Renal pelvis (tissue), 4 donors: ENCODE data around the gene IPO11. TPM values are rescaled to one million over a fixed set of nuclear protein-coding genes. Genes with fewer than 3 reads are reported as not detected.
A peak's percentile ranks its signal among the peaks of the same experiment; 100 is the strongest.
"Not testable (repeated sequence)": the region's sequence is repeated elsewhere in the genome, so short reads cannot be mapped to it uniquely, and the experiment has no call there.

Experiments used
- DNase-seq: peaks from one replicate; pipeline ENCODE4 v3.0.0-alpha.2; 2013
- polyA plus RNA-seq, 3 donors: library from polyadenylated mRNA; unstranded; fragments of 120-200 nt; gene quantifications; one replicate each; pipeline ENCODE4 v1.2.1, GENCODE V29; 2013; ENCODE audit not compliant: insufficient read length in 3 of 3

IPO11 gene
- polyA plus RNA-seq, 3 donors: 34.2 to 35.4 (median 34.9) TPM

DNA sequence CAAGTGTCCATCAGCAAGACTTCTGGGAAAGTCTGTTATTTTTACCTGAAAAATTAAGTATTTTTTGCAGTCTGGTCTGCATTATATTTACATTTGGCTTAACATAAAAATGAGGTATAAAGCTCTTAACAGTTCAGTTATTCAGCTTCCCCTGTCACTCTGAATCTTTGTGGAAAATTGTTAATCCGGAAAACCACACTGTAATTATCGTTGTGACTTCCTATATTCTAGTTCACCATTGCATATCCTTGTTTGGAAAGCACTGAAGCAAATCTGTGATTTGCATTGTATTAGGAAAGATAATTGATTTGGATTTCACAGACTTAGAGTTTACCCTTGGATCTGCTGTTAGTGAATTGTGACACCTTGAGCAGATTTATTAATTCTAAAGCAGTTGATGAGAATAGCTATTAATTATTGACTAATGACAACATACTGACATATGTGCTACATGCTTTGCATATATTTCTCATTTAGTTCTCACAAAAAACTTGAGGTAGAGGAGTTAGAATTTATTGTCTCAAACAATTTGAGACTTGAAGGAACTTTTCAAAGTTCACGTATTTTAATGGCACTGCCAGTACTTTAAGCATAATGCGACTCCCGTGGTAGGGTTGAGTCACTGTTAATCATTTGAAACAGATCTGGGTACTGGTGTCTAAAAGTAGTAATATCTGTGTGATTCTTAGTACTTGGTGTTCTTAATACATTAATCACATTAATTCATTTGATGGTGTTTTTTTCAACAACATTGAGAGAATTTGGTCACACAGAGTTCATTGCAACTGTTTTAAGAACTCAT, 94.3 kb downstream of the IPO11 start:
- peak; percentile 4 for DNase-seq

DNA sequence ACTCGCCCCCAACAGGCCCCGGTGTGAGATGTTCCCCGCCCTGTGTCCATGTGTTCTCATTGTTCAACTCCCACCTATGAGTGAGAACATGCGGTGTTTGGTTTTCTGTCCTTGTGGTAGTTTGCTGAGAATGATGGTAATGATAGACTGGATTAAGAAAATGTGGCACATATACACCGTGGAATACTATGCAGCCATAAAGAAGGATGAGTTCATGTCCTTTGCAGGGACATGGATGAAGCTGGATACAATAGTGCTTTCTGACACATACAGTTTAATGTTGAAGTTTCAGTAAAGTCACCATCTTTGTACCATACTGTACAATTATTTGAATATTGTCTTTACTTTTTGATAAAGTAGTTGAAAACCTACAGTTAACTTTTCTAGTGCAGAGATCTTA, 96.2 kb downstream of the IPO11 start:
- not testable (repeated sequence) for DNase-seq

DNA sequence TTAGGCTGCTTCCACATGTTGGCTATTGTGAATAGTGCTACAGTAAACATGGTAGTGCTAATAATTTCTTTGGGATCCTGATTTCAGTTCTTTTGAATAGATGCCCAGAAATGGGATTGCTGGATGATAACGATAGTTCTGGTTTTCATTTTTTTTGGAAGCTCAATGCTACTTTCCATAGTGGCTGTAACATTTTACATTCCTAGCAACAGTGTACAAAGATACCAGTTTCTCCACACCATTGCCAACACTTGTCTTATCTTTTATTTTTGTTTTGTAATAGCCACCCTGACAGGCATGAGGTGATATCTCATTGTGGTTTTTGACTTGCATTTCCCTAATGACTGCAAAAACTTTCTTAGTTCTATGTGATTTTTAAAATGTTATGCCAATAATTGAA, 97.2 kb downstream of the IPO11 start:
- DNase-seq: no peak

DNA sequence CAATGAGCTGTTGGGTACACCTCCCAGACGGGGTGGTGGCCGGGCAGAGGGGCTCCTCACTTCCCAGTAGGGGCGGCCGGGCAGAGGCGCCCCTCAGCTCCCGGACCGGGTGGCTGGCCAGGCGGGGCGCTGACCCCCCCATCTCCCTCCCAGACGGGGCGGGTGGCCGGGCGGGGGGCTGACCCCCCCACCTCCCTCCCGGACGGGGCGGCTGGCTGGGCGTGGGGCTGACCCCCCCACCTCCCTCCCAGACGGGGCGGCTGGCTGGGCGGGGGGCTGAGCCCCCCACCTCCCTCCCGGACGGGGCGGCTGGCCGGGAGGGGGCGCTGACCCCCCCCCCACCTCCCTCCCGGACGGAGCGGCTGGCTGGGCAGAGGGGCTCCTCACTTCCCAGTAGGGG, 100.5 kb downstream of the IPO11 start:
- not testable (repeated sequence) for DNase-seq

DNA sequence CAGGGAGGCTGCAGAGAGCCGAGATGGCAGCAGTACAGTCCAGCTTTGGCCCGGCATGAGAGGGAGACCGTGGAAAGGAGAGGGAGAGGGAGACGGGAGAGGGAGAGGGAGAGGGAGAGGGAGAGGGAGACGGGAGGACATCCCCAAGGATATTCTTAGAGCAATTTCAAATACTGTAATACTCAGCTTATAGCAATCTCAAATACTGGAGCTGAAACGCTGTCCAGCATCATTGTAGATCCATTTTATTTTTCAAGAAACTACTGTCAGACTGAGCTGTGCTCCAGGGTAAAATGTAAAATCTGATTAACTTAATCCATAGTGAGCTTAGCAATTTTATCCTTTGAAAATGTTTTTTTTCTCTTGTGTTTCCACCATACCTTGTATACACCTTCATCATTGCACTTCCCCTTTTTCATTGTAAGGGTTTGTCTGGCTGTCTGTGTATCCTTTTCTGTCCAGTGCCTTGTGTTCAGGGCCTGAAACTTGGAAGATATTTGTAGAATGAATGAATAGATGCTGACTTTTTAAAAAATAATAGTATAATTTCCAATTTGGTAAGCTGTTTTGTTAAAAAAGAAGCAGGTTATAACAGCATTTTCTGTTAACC, 102.1 kb downstream of the IPO11 start:
- no peak for DNase-seq

DNA sequence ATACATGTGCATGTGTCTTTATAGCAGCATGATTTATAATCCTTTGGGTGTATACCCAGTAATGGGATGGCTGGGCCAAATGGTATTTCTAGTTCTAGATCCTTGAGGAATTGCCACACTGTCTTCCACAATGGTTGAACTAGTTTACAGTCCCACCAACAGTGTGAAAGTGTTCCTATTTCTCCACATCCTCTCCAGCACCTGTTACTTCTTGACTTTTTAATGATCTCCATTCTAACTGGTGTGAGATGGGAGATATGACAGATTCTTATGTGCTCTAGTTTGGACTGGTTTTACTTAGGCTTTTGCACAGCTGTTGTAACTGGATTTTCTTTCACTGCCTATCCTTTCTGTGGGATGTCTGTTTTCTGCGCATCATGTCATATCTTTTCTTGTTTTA, 108.2 kb downstream of the IPO11 start:
- not testable (repeated sequence) for DNase-seq

DNA sequence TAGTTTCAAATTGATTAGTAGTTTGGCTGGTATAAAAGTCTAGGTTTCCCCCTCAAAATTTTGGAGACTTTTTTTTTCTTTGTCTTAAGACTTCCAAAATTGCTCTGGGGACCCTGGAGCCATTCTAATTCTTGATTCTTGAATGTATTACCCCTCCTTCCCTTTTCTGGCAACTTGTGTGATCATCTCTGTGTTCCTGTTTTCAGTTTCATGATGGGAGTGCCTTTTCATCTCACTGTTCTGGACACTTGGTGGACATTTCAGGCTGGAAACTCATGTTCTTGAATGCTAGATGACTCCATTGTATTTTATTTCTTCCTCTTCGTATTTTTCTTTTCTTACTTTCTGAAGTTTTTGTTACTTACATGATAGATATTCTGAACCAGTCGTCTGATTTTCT, 108.8 kb downstream of the IPO11 start:
- no peak for DNase-seq

DNA sequence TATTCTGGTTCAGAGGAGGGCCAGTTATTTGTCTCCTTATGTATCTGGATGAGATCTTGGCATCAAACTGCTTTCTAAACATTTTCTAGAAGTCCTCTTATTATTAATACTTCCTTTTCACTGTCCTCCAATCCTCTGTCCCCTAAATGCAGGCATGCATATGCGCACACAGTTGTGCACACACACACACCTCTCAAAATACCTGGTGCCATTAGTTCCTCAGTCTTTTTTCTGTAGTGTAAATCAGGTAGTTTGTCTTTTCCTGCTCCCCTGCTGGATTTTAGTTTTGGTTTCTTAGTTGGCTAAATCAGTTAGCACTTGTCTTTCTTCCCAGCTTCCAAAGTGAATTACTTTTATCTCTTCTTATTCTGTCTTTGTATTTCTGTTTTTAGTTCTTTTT, 110.2 kb downstream of the IPO11 start:
- no peak for DNase-seq

DNA sequence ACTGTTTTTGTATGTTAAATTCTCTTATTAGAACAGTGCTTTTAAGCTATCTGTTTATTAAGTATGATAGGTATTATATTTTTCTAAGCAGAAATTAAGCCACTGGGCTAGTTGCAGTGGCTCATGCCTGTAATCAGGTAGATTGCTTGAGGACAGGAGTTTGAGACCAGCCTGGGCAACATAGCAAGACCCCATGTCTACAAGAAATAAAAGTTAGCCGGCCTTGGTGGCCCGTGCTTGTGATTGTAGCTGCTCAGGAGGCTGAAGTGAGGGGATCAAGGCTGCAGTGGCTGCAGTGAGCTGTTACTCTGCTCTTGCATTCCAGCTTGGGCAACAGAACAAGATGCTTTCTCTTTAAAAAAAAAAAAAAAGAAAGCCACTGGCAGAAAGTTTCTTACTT, 121.0 kb downstream of the IPO11 start:
- DNase-seq: no peak

DNA sequence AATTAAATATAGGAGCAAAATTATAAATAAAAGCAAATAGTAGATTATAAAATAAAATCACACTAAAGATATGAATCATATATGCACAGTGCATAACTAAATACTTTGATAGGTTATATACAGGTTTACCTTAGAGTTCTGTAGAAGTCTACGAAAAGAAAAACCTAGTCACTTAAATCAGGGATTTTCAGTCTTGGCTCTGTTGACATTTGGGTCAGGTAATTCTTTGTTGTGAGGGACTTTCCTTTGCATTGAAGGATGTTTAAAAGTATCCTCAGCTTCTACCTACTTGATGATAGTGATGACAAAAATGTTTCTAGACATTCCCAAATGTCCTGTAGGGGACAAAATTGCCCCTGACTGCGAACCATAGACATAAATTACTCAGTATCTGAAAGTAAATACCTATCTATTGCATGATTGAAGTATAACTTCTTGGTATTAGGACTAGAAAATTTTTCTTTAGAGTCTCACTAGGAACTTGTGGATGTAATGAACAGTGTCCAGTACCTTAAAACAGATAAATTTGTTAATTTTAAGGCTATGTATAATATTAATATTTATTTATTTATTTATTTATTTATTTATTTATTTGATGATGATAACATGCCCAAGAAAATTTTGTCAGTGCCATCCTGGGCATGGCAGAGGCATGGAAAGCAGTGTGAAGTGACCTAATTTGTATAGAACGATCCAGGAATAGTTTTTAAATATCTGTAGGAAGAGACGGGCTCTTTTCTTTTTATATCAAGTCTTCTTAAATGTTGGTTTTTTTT, 122.1 kb downstream of the IPO11 start:
- DNase-seq: no peak

DNA sequence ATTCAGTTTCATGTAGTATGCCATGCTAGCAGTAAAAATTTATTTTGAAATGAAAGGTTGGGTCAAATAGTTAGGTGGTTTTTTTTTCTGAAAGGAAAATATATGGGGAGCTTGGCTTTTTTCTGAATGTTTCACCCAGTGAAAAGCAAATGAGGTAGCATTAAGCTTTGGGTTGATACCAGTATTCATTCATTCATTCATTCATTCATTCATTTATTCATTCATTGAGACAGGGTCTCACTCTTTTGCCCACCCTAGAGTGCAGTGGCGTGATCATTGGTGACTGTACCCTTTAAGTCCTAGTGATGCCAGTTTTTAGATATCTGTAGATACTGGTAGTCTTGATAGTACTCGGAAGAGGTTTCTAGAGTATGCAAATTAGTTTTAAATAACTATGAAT, 123.7 kb downstream of the IPO11 start:
- DNase-seq: no peak

DNA sequence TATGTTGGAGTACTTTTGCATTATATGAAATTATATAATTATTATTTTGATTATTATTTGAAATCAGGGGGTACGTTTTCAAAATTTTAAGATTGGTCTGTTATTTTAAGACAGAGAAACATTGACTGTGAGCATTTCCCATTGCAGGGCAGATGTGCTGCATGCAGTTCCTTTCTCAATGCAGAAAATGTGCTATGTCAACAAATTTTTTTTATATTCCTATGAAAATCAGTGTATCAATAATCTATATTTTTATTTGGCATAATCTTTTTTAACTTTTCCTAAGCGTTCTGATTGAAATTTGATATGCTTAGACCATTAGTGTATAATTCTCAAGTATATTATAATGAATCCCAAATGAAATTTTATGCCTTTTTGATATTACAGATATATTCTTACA, 124.2 kb downstream of the IPO11 start:
- no peak for DNase-seq

DNA sequence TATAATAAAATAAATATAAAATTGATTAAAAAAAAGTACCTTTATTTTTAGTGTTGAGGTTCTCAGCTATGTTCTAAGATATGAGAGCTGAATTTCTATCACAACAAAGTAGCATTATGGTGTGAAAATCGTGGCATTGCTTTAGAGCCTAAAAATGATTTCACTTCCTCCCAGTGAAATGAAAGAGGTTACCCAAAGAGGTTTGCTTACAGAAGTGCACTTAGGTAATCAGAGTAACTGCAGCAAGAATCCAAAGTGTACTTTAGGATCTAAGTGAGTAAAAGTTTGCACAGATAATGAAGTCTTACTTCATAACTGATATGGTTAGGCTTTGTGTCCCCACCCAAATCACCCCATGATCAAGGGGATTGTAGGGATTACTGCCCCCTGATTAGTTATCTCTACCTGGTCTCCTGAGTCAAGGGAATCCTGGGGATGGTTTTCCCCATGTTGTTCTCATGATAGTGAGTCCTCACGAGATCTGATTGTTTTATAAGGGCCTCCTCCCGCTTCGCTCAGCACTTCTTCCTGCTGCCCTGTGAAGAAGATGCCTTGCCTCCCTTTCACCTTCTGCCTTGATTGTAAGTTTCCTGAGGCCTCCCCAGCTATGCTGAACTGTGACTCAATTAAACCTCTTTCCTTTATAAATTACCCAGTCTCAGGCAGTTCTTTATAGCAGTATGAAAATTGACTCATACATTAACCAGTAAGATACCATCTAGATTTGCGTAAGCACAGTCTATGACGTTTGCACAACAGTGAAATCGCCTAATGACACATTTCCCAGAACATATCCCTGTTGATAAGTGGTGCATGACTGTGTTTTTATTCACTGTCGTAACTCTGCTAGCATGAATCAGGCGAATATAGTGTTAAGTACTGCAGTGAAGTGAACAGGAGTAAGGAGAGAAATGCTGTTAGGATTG, 125.7 kb downstream of the IPO11 start:
- no peak for DNase-seq

DNA sequence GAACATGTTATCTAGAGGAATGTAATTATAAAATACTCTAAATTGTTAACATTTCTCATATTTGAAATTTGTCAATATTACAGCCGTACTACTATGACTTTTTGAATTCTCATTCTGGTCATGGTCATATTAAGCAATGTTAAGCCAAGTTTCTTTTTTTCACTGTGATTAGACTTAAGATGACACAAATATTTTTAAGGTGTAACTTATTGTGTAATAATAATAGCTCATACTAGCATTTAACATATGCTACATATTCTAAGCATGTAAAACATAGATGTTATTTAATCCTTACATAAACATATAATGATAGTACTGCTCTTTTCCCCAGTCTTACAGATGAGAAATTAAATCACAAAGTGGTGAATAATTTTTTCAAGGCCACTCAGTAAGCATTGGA, 130.2 kb downstream of the IPO11 start:
- DNase-seq: no peak

DNA sequence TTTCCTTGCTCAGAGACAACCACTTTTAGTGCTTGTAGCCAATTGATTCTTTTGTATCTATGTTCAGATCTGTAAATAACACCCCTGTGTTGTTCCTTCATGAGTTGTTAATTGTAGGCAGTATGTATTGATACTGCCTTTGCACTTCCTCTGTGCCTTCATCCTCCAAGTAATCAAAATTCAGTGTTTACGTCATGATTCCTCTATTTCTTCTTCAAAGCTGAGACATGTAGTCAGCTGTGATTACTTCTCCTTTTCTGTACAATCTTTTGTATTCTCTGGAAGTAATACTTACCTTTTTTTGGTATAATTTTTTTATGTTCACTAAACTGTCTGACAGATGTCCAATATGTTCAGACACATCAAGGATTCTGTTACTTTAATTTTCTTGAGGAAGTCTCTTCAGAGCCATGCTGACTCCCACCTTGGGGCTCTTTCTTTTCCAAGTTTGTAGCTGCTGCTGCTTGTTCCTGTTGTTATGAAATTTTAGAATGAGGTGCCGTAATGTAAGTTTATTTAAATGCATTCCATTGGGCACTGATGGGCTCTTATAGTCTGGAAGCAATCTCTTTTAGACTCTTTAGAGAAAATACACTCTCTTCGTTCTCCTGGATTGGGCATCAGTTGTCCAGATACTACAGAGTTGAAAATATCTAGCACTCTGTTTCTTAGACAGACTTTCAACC, 135.5 kb downstream of the IPO11 start:
- DNase-seq: no peak

DNA sequence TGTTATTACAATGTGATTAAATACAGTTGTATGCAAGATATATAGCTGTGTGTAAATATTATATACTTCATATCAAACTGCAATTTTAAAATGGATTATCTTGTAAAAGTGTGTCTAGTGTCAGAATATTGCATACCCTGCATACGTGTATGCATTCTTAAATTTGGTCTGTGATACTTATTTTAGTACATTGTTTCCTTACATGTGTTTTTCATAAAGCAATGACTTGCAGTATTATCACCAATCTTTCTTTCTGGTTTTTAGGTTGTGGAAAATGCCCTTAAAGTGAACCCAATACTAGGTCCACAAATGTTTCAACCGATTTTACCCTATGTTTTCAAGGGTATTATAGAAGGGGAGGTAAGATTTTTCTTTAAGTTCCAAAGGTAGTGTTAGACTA, 137.5 kb downstream of the IPO11 start:
- no peak for DNase-seq

DNA sequence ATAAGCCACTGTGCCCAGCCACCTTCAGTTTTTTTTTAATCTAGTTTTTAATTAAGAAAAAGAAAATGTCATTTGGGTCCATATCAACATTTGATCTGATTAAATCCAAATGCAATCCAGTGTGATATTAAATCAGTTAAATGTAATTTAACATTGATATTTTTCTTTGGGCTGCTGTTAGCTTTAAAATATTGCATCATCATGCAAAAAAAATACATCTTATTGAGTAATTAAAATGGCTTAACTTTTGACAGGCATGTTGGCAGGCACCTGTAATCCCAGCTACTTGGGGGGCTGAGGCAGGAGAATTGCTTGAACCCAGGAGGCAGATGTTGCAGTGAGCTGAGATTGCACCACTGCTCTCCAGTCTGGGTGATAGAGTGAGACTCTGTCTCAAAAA, 143.4 kb downstream of the IPO11 start:
- no peak for DNase-seq

DNA sequence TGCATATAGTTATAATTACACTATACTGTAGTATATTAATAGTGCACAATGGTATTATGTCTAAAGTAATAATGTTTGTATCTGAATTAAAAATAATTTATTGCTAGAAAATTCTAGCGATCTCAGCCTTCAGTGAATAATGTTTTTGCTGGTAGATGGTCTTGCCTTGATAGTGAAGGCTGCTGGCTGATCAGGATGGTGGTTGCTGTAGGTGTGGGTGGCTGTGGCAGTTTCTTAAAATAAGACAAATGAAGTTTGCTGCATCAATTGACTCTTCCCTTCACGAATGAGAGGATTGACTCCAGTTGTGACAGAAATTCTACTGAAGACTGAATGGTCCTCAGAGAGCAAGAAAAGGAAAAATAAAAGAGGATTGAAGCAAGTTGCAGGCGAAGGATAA, 146.4 kb downstream of the IPO11 start:
- no peak for DNase-seq

DNA sequence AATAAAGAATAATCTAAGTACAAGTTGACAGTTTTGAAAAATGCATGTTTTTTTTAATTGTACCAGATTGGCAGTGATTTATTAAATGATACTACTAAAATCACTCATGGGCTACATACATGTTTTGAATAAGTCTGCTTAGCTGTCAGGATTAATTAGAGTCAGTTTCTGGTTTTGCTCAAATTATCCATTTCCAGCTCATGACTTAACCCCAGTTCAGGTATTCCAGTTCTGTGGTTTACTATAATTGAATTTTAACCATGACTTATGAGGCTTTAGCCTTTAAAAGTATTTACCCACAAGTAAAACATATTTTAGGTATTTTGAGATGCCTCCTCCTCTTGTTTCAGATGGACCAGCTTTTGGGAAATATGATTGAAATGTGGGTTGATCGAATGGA, 148.2 kb downstream of the IPO11 start:
- no peak for DNase-seq

DNA sequence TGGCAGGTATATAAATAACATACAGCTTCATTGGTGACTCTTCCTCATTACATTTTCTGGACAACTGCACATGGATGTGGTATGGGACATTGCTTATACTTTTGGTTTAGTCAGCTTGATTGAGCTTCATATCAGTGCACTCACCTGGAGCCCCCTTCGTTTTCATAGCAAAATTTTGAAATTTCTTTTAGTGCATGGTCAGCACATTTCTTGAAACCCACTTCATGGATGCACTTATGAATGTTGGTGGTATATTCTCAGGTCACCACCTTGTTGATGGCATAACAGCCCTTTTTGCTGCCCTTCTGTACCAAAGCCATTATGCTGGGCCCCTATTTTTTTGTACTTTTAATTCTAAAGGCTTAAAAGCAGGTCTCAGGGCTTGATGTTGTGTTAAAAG, 149.3 kb downstream of the IPO11 start:
- DNase-seq: no peak

DNA sequence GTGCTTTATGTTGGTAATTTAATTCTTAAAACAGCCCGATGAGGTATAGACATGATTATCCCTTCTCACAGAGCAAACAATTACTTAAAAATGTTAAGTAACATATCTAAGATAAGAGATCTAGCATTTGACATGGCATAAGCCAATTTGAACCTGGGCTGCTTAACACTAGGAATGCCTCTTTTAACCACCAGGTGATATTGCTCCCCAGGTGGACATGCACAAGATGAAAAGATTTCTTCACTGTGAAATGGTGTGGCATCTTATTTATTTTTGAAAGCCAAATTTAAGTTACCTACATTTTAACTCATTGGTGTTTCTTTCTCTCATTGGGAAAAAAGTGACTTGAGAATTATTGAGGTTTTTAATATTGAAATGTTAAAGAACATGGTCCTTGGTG, 150.3 kb downstream of the IPO11 start:
- no peak for DNase-seq
